ENCODE data around the gene CUL3.

- no peak for TF ChIP-seq CTCF (IDR thresholded peaks at IDR 0.05)
- no peak for TF ChIP-seq POLR2A (IDR thresholded peaks at IDR 0.05)
Observed at GRCh38 chr2:224444783-224445182, 140.4 kb downstream of the CUL3 start.
